COLO668 (cell line): ENCODE results near the gene TAP2.
"Not testable (repeated sequence)": the region's sequence is repeated elsewhere in the genome, so short reads cannot be mapped to it uniquely, and the experiment has no call there.

Experiments used
- DNase-seq: peaks from one replicate; lab custom pipeline; 2025; ENCODE audit not compliant: unreplicated experiment; lab: John Stamatoyannopoulos, UW

Gene TAP2

GRCh38 chr6:32836873-32837272 is 1.7 kb downstream of the TAP2 start:
- DNase-seq = no peak

DNA sequence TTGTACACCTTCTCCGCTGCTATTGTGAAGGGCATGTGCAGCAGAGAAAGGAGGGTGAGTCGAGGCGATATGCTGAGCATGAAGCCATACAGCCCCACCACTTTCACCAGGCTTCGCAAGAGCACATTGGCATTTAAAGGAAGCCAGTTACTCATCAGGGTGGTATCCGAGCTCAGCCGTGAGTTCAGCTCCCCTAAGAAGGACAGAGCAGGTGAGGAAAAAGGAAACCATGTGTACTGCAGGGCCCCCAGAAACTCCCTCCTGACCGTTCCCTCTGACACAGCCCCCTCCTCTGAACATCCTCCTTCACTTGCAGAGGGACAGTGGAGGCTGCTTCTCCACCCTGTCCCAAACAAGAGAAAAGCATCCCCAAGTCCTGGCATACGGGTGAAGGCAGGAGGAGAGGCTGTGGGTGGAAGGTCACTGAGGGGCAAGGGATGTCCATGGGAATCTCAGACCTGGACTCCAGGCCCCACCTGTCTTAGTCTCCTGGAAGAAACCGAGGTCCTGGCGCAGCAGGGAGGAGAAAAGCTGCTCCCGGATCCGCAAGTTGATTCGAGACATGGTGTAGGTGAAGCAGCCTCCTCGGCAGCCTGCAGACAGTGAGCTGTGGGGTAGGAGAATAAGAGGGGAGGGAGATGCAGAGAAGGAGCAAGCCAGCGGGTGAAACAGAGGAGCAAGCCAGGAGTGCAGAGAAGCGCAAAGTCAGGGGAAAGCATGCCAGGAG is 3.2 kb downstream of the TAP2 start:
- no peak for DNase-seq

DNA sequence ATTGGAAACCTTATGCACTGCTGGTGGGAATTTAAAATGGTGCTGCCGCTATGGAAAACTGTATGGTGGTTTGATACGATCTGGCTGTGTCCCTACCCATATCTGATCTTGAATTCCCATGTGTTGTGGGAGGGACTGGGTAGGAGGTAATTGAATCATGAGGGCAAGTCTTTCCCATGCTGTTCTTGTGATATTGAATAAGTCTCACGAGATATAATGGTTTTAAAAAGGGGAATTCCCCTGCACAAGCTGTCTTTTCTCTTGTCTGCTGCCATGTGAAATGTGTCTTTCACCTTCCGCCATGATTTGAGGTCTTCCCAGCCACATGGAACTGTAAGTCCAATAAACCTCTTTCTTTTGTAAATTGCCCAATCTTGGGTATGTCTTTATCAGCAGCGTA is 4.9 kb downstream of the TAP2 start:
- DNase-seq = no peak

- DNase-seq = no peak
Observed at GRCh38 chr6:32832535-32832934, 6.0 kb downstream of the TAP2 start.

GRCh38 chr6:32830936-32831335 is 7.6 kb downstream of the TAP2 start:
- no peak for DNase-seq

GRCh38 chr6:32830017-32830416 is 8.5 kb downstream of the TAP2 start:
- no peak for DNase-seq

DNA sequence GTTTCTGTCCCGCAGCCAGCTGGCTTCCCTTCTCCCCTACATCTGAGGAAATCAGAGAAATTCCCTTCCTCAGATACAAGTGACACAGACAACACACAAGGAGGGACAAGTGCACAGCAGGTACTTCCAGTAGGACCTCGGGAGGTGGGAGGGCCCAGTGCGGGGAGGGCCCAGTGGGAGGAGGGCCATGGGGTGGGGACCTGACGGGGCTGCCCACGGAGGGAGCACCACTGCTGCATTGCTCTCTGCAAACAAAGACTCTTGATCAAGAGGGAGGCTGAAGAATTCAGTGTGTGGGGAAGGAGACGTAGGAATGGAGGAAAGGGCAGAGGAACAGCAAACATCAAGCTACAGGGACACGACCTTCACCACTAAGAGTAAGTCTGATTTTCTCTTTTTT is 9.0 kb downstream of the TAP2 start:
- no peak for DNase-seq

DNA sequence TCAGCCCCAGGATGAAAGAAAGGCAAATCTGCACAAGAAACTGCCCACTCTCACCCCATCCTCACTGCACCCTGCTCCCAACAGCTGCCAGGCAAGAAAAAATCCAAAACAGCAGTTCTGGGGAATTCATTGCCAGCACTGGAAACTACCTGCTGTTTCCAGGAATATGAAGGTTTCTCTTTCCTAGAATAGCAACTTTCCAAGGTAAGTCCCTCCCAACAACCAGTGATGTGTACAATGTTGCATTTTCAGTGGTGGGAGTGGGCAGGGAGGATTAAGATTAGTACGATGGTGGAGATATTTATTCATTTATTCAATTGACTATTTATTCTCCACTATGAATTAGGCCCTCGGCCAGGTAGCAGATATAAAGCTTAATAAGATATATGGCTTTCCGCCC is 11.5 kb downstream of the TAP2 start:
- no peak for DNase-seq

DNA sequence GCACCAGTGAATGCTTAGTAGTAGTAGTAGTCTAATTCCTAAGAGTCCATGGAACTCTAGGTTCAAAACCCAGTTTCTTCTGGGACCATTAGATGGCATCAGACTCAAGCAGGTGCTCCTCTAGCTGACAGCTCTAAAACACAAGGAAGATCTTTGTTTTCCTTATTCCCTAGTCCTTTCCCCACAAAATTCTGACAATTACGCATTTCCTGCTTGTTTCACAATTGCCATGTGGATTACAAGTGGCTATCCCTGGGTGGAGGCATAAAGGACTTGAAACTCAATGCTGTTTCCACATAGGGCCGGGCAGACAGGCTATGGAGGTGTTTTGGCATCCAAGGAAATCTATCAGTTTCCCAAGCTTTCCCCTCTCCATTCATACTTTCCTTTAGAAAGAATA is 12.6 kb downstream of the TAP2 start:
- DNase-seq = no peak

GRCh38 chr6:32819729-32820128 is 18.8 kb downstream of the TAP2 start:
- no peak for DNase-seq

DNA sequence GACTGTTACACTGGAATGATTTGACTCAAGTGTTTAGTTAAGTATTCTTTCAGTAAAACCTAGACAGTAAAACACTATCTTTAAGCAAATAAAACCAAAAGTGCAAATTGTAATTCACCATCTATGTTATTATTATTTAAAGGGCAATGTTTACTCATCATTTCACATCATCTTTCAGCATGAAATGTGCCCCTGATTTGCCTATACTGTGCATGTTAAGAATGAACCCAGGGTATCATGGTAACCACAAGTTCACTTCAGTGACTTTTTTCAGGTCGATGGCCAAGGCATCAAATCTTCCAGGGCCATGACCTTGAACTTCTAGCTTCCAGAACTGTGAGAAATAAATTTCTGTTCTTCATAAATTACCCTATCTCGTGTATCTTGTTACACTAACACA is 19.7 kb downstream of the TAP2 start:
- DNase-seq = no peak

DNA sequence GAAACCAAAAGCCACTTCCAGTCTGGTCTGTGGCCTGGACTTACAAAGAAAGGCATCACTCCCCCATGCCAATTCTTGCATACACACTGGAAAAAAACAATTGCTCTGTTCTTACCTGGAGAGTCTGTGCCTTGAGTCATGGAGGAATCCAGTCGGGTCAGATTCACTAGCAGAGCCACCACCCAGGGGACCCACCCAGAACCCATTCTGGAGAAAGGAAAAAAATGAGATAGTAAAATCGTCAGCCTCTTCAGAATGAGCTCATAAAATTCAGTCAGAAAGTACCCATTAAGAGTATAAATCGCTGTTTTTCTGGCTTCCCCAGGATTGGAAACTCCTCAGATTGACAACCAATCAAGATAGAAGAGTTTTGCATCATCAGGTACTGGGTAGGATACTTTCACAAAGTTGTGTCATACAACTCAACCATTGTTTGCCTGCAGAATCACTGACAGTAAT is 21.8 kb downstream of the TAP2 start, which contains the start of gene HLA-DOB:
Gene HLA-DOB, minus strand, starts transcription at position 257 of the 459 bp plus-strand sequence. Its CDS starts 51 bp downstream, at position 206.
- no peak for DNase-seq

DNA sequence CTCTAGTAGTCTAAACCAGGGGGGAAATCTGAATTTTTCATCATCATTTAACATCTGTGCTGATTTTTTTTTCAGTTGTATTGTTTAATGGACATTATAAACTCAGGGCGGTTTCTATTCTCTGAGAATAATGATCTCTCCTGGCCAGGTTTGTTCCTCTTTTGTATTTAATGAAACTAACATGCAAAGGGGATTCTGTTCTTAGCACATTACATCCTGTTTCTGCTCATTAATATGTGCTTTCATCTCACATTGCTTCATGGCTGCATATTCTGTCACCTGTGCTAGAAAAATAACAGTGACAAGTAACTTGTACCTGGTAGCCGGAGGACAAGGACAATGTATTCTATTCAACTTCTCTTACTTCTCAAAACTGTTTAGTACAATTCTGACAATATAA is 22.5 kb downstream of the TAP2 start:
- DNase-seq = no peak

DNA sequence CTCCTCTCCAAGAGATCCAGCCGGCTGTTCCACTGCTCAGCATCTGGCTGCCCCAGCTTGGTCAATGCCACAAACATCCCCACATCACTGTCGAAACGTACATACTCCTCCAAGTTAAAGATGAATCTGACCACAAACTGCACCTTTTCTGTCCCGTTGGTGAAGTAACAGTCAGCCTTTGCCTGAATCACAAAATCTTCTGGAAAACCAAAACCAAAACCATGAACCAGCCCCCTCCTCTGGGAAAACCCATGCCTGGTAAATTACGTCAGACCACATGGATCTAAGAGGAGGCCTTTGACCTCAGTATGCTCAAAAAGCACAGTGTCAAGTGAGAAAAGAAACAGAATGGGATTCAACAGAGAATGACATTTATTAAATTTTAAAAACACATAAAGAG is 23.4 kb downstream of the TAP2 start:
- DNase-seq = no peak

- DNase-seq = no peak
Observed at GRCh38 chr6:32814145-32814544, 24.4 kb downstream of the TAP2 start.

- DNase-seq = no peak
Observed at GRCh38 chr6:32809171-32809570, 29.4 kb downstream of the TAP2 start.

GRCh38 chr6:32807020-32807580 is 31.4 kb downstream of the TAP2 start:
- no peak for DNase-seq

DNA sequence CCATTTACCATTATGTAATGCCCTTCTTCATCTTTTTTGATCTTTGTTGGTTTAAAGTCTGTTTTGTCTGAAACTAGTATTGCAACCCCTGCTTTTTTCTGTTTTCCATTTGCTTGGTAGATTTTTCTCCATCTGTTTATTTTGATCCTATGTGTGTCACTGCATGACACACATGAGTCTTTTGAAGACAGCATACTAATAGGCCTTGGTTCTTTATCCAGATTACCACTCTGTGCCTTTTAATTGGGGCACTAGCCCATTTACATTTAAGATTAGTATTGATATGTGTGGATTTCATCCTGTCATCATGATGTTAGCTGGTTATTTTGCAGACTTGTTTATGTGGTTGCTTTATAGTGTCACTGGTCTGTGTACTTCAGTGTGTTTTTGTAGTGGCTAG is 33.1 kb downstream of the TAP2 start:
- not testable (repeated sequence) for DNase-seq

DNA sequence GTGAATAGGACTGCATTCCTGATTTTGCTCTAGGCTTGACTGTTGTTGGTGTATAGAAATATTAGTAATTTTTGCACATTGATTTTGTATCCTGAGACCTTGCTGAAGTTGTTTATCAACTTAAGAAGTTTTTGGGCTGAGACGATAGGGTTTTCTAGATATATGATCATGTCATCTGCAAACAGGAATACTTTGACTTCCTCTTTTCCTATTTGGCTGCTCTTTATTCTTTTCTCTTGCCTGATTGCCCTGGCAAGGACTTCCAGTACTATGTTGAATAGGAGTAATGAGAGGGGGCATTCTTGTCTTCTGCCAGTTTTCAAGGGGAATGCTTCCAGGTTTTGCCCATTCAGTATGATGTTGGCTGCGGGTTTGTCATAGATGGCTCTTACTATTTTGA is 35.1 kb downstream of the TAP2 start:
- no peak for DNase-seq

DNA sequence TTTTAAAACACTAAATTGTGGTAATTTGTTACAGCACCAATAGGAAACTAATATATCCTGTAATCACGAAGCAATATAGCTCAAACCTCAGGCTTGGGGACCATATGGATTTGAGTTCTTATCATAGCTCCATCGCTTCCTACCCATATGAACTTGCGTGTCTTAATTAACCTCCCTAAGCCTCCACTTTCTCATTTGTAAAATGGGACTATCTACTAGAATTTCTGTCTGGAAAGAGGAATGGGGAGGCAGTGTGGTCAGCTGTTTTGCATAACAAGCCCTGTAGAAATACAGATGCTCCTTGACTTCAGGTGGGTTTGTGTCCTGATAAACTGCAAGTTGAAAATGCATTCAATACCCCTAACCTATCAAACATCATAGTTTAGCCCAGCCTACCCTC is 38.8 kb downstream of the TAP2 start:
- no peak for DNase-seq

DNA sequence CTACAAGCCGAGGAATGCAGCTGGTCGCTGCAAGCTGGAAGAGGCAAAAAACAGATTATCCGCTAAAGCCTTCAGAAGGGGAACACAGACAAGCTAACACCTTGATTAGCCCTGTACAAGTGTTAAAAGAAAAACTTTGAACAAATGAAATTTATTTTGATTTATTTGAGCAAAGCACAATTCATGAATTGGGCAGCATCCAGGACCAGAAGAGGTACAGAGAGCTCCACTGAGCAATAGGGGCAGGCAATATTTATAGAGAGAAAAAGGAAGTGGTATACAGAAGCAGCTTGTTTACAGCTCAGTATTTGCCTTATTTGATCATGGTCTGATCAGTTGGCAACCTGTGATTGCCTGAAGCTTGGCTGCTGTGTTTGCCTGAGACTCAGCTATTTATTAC is 39.4 kb downstream of the TAP2 start:
- DNase-seq = no peak

DNA sequence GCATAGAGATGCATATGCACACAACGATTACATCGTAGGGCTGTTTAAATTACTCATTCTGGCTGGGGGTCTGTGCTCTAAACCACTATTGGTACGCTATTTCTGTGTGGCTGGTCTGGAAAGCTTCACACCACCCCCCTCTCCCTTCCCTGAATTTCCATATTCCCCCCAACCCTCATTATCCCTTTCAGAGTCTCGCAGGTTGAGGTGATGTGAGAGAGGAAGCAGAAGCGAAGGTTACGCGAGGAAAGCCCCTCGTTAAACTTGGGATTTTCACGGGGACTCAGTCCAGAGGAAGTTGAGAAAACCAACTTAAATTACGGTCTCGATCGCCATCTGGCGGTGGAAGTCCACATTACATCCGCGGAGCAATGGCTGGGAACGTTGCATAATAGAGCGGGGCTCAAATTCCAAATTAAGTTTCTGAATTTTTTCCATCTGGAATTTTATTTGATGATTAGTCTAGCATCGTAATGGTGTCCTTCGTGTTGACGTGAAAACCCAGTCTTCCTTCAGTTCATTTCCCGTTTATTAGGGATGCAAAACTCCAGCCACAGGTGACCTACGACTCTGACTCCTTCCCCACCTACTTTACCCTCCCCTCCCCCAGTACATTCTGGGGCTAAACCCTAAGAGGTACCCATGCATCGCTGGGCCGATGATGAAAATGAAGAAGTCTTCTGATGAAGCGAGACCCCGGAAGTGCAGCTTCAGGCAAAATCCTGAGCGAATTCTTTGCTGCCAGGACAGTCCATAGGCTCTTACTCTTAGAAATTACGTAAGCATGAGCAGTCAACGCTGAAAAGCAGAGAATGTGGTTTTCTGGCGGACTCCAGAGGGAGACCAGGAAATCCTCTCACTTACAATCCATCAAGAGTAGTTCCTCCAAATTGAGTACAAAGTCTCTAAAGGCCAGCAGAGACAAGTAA is 41.4 kb downstream of the TAP2 start:
- peak; percentile 35 for DNase-seq
